Gastroesophageal sphincter (tissue), 3 donors: ENCODE results near the gene PRPSAP1.

ENCODE experiments used
- CTCF ChIP-seq, 4 experiments: fragments of 200-600 bp in 2 of 4; fragments of 450-650 bp in 2 of 4; sonication (generic) in 1 of 4; IDR thresholded peaks; one replicate each; pipeline ENCODE4 v1.5.1; 2017 to 2019; ENCODE audit warnings: antibody characterized with exemption in 4 of 4, mild to moderate bottlenecking in 2 of 4, moderate library complexity in 2 of 4
- EP300 ChIP-seq: sonication (generic); formaldehyde crosslinking; IDR thresholded peaks from one replicate; pipeline ENCODE4 v1.6.1; 2017; ENCODE audit warnings: antibody characterized with exemption, mild to moderate bottlenecking
- POLR2A ChIP-seq, 2 donors: fragments of 450-650 bp; IDR thresholded peaks; one replicate each; pipeline ENCODE4 v1.6.1; 2017; ENCODE audit warnings: antibody characterized with exemption in 2 of 2, mild to moderate bottlenecking in 2 of 2, moderate library complexity in 1 of 2
- POLR2AphosphoS5 ChIP-seq: sonication (generic); formaldehyde crosslinking; IDR thresholded peaks from one replicate; pipeline ENCODE4 v1.6.1; 2017; ENCODE audit warnings: antibody characterized with exemption

DNA sequence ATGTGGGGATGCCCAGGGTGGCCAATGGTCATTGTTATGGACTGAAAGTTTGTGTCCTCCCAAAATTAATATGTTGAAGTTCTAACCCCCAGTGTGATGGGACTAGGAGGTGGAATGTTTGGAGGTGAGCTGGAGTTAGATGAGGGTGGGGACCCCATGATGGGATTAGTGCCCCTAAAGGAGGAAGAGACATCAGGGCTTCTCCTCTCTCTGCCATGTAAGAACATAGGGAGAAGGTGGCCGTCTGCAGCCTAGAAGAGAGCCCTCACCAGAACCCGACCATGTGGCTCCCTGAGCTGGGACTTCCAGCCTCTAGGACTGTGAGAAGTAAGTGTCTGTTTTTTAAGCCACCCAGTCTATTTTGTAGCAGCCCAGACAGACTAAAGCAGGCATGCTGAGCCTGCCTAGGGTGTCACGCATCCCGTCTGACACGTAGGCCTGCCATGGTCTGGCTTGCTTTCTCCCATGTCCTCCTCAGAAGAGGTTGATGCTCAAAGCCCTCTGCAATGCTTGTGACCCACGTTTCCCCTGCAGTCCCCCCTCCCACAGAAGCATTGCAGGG lies 4.0 kb upstream of the PRPSAP1 start:
- TF ChIP-seq CTCF (IDR thresholded peaks at IDR 0.05) (no peak), EP300 (no peak), POLR2AphosphoS5 (no peak), POLR2A (IDR thresholded peaks at IDR 0.05) (no peak)
